Left ventricle myocardium superior (tissue), 1 donor: ENCODE data around the gene CDH13. TPM values are rescaled to one million over a fixed set of nuclear protein-coding genes. Genes with fewer than 3 reads are reported as not detected.

ENCODE experiments used
- ATAC-seq: fragments of 200-7000 bp; cut with Tn5 transposase; one replicate; pipeline ENCODE4 v1.9.1; 2020; ENCODE audit warnings: mild to moderate bottlenecking, moderate library complexity
- DNase-seq: peaks from one replicate; pipeline ENCODE4 v3.0.0-alpha.2; 2020
- intact Hi-C: fragments of 100-400 bp; cut with micrococcal nuclease; formaldehyde crosslinking; loops from one replicate; pipeline ENCODE4 v1.11.0; 2022
- microRNA-seq: library from miRNA; unstranded; fragments of <30 nt; microRNA quantifications from one replicate; pipeline ENCODE4 v1.2.0, GENCODE V29; 2020; ENCODE audit warnings: borderline number of aligned reads
- total RNA-seq: library from RNA; stranded (reverse); fragmentation: NEBNext Ultra II Directional; extraction: Animal tissue kit (Norgen Biotek cat#: 25700); gene quantifications from one replicate; pipeline ENCODE4 v1.2.1, GENCODE V29; 2021
- donor health status: DM: no; HTN: yes; CAD: no; lungs with severe emphysema.

The CDH13 gene
- total RNA-seq, 1 donor from 2014 or later = 167 TPM

- ATAC-seq (no peak), DNase-seq (no peak)
- intact Hi-C loops = no loop called here
These were observed 1215.5 kb downstream of the CDH13 start for GRCh38 chr16:83842291-83842690.

DNA sequence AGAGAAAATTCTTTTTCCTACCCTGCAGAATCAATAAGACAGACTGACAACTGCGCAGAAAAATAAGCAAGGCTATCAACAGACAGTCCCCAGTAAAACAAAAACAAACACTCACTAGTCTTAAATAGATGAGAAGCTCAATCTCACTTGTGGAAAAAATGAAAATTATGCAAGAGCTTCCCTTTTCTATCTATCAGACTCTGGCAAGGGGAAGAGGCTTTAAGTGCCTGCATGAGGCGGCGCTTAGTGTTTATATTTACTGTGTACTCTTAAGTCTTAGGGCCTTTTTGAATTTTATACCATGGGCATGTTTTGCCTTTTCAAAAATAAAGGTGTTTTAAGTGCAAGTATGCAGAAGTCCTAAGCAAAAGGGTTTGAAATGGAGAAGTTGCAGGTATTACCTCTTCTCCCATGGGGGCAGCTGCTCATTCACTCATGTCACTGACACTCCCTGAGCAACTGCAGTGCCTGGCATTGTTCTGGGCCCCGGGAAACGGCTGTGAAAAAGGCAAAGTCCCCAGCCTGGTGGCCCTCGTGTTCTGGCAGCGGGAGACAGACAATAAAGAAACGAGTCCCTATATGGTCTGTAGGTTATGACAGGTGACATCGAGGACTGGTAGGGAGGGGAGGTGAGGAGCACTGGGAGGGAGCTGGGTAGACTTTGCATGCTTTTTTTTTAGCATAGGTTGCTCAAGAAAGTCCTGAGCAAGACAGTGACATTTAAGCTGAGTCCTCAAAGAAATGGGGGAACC lies 1216.2 kb downstream of the CDH13 start:
- DNase-seq (no peak), ATAC-seq (peak; percentile 45)
- intact Hi-C loops = no loop called here

DNA sequence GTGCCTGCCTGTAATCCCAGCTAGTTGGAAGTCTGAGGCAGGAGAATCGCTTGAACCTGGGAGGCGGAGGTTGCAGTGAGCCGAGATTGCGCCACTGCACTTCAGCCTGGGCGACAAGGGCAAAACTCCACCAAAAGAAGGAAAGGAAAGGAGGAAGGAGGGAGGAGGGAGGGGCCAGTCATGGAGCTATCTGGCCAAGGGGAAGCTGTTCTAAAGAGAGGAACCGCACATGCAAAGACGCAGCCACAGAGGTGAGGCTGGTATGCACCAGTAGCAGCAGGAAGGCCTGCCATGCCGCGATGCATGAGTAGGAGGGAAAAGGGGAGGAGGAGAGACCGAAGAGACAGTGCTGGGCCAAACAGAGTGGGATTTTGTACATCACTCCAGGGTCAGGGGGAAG lies 1216.9 kb downstream of the CDH13 start:
- intact Hi-C loops = no loop called here
- peak; percentile 45 for ATAC-seq
- DNase-seq = no peak

DNA sequence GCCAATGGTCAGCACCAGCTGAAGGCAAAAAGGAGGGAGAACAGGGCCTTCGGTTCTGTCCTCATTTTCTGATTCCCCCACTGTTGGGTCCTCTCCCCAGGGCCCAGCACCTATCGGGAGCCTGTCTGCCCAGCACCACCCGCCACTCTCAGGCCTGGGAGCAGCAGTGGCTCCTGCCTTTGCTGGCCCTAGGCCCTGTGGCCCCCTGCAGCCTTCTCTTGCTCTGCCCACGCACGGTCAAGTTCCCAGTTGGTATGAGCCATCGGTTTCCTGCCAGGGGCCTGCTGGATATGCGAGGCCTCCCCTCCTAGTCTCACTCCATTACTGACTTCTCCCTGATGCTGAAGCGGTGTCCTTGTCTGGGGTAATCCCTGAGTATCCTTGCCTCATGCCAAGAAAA lies 1218.5 kb downstream of the CDH13 start:
- ATAC-seq (no peak), DNase-seq (no peak)
- intact Hi-C loops = no loop called here

GRCh38 chr16:83847371-83848225 lies 1220.8 kb downstream of the CDH13 start:
- intact Hi-C loops = no loop called here
- DNase-seq (no peak), ATAC-seq (no peak)

DNA sequence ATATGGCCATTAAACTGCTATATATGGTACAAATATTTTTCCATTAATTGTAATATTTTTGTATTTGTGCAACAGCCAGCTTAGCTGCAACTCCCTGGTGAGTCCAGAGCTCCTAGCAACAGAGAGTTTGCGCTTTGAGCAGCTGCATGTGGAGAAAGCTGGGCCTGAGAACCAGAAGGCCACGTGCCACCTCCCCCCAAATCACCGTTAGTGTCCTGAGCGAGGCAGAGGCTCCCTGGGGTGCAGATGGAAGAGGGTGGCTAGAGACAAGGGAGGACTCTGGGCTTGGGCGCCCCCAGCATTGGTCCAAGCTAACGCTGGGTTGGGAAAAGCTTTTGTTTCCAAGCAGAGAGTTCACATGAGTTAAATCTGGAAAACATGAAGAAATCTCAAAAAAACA lies 1222.7 kb downstream of the CDH13 start:
- ATAC-seq = peak; percentile 76
- peak; percentile 52 for DNase-seq
- intact Hi-C loops = no loop called here

Small RNA genes lying within 50 kb of the gene (microRNA-seq; reads per million reads assigned to microRNA genes)
- gene MIR3182 (not detected), gene MIR8058 (not detected)
